SK-N-SH (cell line): ENCODE data around the gene PCYT2. TPM values are rescaled to one million over a fixed set of nuclear protein-coding genes. Genes with fewer than 3 reads are reported as not detected.

Source experiments
- CTCF ChIA-PET: fragments of 300-600, 350-600 bp; formaldehyde crosslinking; extraction: SDS; loops from one replicate; lab custom pipeline; 2021; lab: Yijun Ruan, JAX
- POLR2A ChIA-PET: fragments of 350-600 bp; sonication (Branson Sonifier 250); formaldehyde crosslinking; extraction: SDS; loops from one replicate; lab custom pipeline; 2020; ENCODE audit warnings: antibody characterized with exemption, inconsistent platforms; lab: Yijun Ruan, JAX
- DNase-seq: peaks from one replicate; pipeline ENCODE4 v3.0.0; 2012
- H2AFZ ChIP-seq: fragments of 200-600 bp; sonication (generic); 2 replicates; pipeline ENCODE4 v1.8.1; 2016; ENCODE audit warnings: antibody characterized with exemption, mild to moderate bottlenecking, low read depth
- H3F3A ChIP-seq: fragments of 200-600 bp; sonication (generic); replicated peaks from 2 replicates; pipeline ENCODE3; 2016; ENCODE audit warnings: antibody characterized with exemption, mild to moderate bottlenecking; ENCODE audit not compliant: insufficient read depth
- H3K27ac ChIP-seq, 2 experiments: fragments of 200-500 bp in 1 of 2; fragments of 200-600 bp in 1 of 2; sonication (Bioruptor generic) in 1 of 2; sonication (generic), shearing (Covaris generic) in 1 of 2; 2 replicates each; pipeline versions ENCODE4 v1.5.1 to v1.6.1; 2014 to 2016; ENCODE audit warnings: low read depth in 2 of 2, inconsistent platforms in 1 of 2, low read length in 1 of 2, mild to moderate bottlenecking in 1 of 2, mixed read lengths in 1 of 2
- H3K27me3 ChIP-seq: fragments of 200-600 bp; sonication (generic), shearing (Covaris generic); 2 replicates; pipeline ENCODE4 v1.6.1; 2016; ENCODE audit warnings: mixed run types; ENCODE audit not compliant: insufficient read depth
- H3K36me3 ChIP-seq, 2 experiments: fragments of 200-500 bp in 1 of 2; fragments of 200-600 bp in 1 of 2; sonication (Bioruptor generic) in 1 of 2; sonication (generic) in 1 of 2; replicated peaks in 1 of 2; 2 replicates each; pipeline versions ENCODE3 to v1.5.1; 2014 to 2016; ENCODE audit warnings: low read length in 1 of 2, mild to moderate bottlenecking in 1 of 2; ENCODE audit not compliant: insufficient read depth in 2 of 2, control insufficient read depth in 1 of 2
- H3K4me1 ChIP-seq, 2 experiments: fragments of 200-500 bp in 1 of 2; fragments of 200-600 bp in 1 of 2; sonication (Bioruptor generic) in 1 of 2; sonication (generic), shearing (Covaris generic) in 1 of 2; 2 replicates each; pipeline versions ENCODE4 v1.5.1 to v1.6.1; 2014 to 2016; ENCODE audit warnings: low read depth in 1 of 2, low read length in 1 of 2, mixed run types in 1 of 2; ENCODE audit not compliant: insufficient read depth in 2 of 2, control insufficient read depth in 1 of 2
- H3K4me2 ChIP-seq: fragments of 200-600 bp; sonication (generic), shearing (Covaris generic); 2 replicates; pipeline ENCODE4 v1.6.1; 2017; ENCODE audit warnings: mixed run types
- H3K4me3 ChIP-seq, 2 experiments: fragments of 200-500 bp in 1 of 2; fragments of 200-600 bp in 1 of 2; sonication (Bioruptor generic) in 1 of 2; sonication (generic), shearing (Covaris generic) in 1 of 2; 2 replicates each; pipeline versions ENCODE4 v1.5.1 to v1.8.1; 2014 to 2016; ENCODE audit warnings: low read depth in 2 of 2, inconsistent platforms in 1 of 2, low read length in 1 of 2, mild to moderate bottlenecking in 1 of 2, mixed read lengths in 1 of 2, moderate library complexity in 1 of 2
- H3K79me2 ChIP-seq: fragments of 200-600 bp; sonication (generic); 2 replicates; pipeline ENCODE4 v1.8.1; 2017; ENCODE audit warnings: mild to moderate bottlenecking; ENCODE audit not compliant: insufficient read depth
- H3K9ac ChIP-seq: fragments of 200-600 bp; sonication (generic); 2 replicates; pipeline ENCODE4 v1.6.1; 2017; ENCODE audit warnings: mixed run types
- H3K9me2 ChIP-seq: fragments of 200-600 bp; sonication (generic); 2 replicates; pipeline ENCODE4 v1.6.1; 2017; ENCODE audit warnings: mixed run types
- H3K9me3 ChIP-seq: fragments of 200-600 bp; sonication (generic); 2 replicates; pipeline ENCODE4 v1.6.1; 2017; ENCODE audit warnings: mixed run types, mild to moderate bottlenecking, moderate library complexity
- H4K20me1 ChIP-seq: fragments of 200-600 bp; sonication (generic); 2 replicates; pipeline ENCODE4 v1.6.1; 2017; ENCODE audit warnings: mild to moderate bottlenecking, mixed run types; ENCODE audit not compliant: insufficient read depth
- CHD2 ChIP-seq: fragments of 150-350 bp; IDR thresholded peaks from 2 replicates; pipeline ENCODE4 v1.6.1; 2018; ENCODE audit warnings: low read length; ENCODE audit not compliant: partially characterized antibody
- ELF1 ChIP-seq: IDR thresholded peaks from 2 replicates; pipeline ENCODE4 v1.4.0; 2012
- EZH2phosphoT487 ChIP-seq: fragments of 200-600 bp; sonication (generic); IDR thresholded peaks from 2 replicates; pipeline ENCODE4 v1.6.1; 2017; ENCODE audit warnings: low read depth, mixed run types, mild to moderate bottlenecking, antibody characterized with exemption, moderate library complexity, borderline replicate concordance
- FOSL2 ChIP-seq: IDR thresholded peaks from 2 replicates; pipeline ENCODE4 v1.4.0; 2012; ENCODE audit warnings: low read depth, mild to moderate bottlenecking, moderate library complexity, borderline replicate concordance
- FOXJ3 ChIP-seq: sonication (generic); formaldehyde crosslinking; IDR thresholded peaks from 2 replicates; pipeline ENCODE4 v1.5.1; 2020; ENCODE audit warnings: mild to moderate bottlenecking, missing genetic modification reagents
- FOXM1 ChIP-seq: IDR thresholded peaks from 2 replicates; pipeline ENCODE4 v1.4.0; 2012; ENCODE audit warnings: low read depth, mild to moderate bottlenecking
- GABPA ChIP-seq: IDR thresholded peaks from 2 replicates; pipeline ENCODE4 v1.4.0; 2012; ENCODE audit warnings: low read depth, mild to moderate bottlenecking
- GATA2 ChIP-seq: sonication (generic); formaldehyde crosslinking; IDR thresholded peaks from 2 replicates; pipeline ENCODE4 v1.5.0; 2020; ENCODE audit warnings: mild to moderate bottlenecking, missing genetic modification reagents
- MEF2A ChIP-seq: IDR thresholded peaks from 2 replicates; pipeline ENCODE4 v1.4.0; 2012; ENCODE audit warnings: low read depth, borderline replicate concordance
- MXI1 ChIP-seq: IDR thresholded peaks from 2 replicates; pipeline ENCODE4 v1.6.1; 2012; ENCODE audit warnings: mild to moderate bottlenecking, low read depth, low read length, improper control_type of control experiment
- NFIC ChIP-seq: IDR thresholded peaks from 2 replicates; pipeline ENCODE4 v1.4.0; 2012; ENCODE audit warnings: borderline replicate concordance
- NRF1 ChIP-seq: IDR thresholded peaks from 2 replicates; pipeline ENCODE4 v1.6.1; 2012; ENCODE audit warnings: low read depth, mild to moderate bottlenecking, low read length
- SMC3 ChIP-seq: IDR thresholded peaks from 2 replicates; pipeline ENCODE4 v1.6.1; 2012; ENCODE audit warnings: low read depth, low read length, improper control_type of control experiment
- TAF1 ChIP-seq: IDR thresholded peaks from 2 replicates; pipeline ENCODE4 v1.6.1; 2012; ENCODE audit warnings: low read depth, mild to moderate bottlenecking, low read length, moderate library complexity, borderline replicate concordance
- TEAD4 ChIP-seq: IDR thresholded peaks from 2 replicates; pipeline ENCODE4 v1.4.0; 2012; ENCODE audit warnings: mild to moderate bottlenecking, borderline replicate concordance; ENCODE audit not compliant: insufficient read depth
- USF1 ChIP-seq: IDR thresholded peaks from 2 replicates; pipeline ENCODE4 v1.4.0; 2012; ENCODE audit warnings: low read depth, borderline replicate concordance
- YY1 ChIP-seq: IDR thresholded peaks from 2 replicates; pipeline ENCODE4 v1.4.0; 2012; ENCODE audit warnings: low read depth, mild to moderate bottlenecking
- WGBS: methylation state at CpG from one replicate; pipeline ENCODE4 v1.1.6; 2017; ENCODE audit warnings: low lambda C conversion rate; 5-methylcytosine and 5-hydroxymethylcytosine counted together
- polyA plus RNA-seq, 3 experiments: library from polyadenylated mRNA; depleted of rRNA; stranded (reverse); fragments of >200 nt; gene quantifications; 2 replicates each; pipeline ENCODE4 v1.2.3, GENCODE V29; 2012
- TF ChIP-seq, protein P1 (sequence below): fragments of 150-350 bp; IDR thresholded peaks from 2 replicates; pipeline ENCODE4 v1.6.1; 2016; ENCODE audit warnings: mild to moderate bottlenecking, low read depth, low read length
- TF ChIP-seq, protein P2 (sequence below): IDR thresholded peaks from 2 replicates; pipeline ENCODE4 v1.4.0; 2012; ENCODE audit warnings: low read depth, borderline replicate concordance
- TF ChIP-seq, protein P3 (sequence below): IDR thresholded peaks from 2 replicates; pipeline ENCODE4 v1.4.0; 2012; ENCODE audit warnings: low read depth
- TF ChIP-seq, protein P4 (sequence below): IDR thresholded peaks from 2 replicates; pipeline ENCODE4 v1.6.1; 2012; ENCODE audit warnings: mild to moderate bottlenecking, low read depth, low read length, moderate library complexity

The PCYT2 gene
- polyA plus RNA-seq, 1 of the 3 experiments (the other 2 are of a cell fraction), result 46.2 TPM

DNA sequence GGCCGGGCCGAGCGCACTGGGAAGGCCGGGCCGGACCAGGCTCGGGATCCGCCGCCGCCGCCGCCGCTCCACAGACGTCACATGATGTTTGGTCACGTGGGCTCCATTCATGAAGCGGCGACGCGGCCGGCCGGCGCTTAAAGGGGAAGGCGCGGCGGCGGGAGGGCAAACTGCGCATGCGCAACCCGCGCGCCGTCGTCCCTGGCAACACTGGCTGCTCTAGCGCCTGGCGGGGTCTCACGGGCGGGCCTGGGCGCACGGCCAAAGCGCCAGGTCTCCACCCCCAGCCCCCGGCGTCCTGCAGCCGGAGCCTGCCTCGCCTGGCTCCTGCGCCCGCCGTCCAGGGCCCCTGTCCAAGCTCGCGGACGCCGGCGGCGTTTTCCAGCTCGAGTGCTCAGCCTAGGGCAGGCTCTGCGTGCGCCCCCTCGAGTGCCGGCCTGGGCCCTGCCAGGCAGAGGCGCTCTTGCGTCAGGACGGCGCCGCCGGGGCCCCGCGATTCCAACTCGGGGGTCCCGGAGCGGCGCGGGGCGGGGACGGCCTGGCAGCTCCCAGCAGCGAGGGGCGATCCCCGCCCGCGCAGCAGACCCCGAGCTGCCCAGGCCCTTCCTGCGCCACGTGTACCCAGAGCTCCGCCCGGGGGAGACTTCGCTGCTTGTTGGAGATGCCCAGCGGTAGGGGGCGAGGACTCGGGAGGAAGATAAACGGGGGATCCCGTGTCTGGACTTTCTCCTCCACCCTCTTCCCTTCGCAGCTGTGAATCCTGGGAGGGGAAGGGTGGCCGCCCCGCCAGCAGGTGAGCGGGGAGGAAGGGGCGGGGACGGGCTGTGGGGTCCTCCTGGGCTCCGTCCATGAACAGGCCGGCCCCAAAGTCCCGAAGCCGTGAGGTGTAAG is 16.7 kb upstream of the PCYT2 start, which contains the start of gene MAFG:
Gene MAFG, minus strand, starts transcription at position 83 of the 891 bp plus-strand sequence. CDS start 4,550 bp downstream, outside the sequence.
- DNase-seq, result peak; percentile 100
- Histone ChIP-seq H3K9ac (peak within 1 kb of the TSS; percentile 91), H3F3A (peaks cover 17% of the 10 kb centered on the region), H4K20me1 (peaks cover 38% of the 10 kb centered on the region), H3K4me2 (peak within 1 kb of the TSS; percentile 100), H3K27ac (peak within 1 kb of the TSS; percentile 72 to 85), H3K9me3 (no peaks in the 10 kb centered on the region), H3K4me1 (peaks cover 20 to 31% of the 10 kb centered on the region in 2 experiments; a peak in 2 of 4 replicates), H3K36me3 (peaks cover 0 to 2% of the 10 kb centered on the region in 2 experiments), H3K4me3 (peak within 1 kb of the TSS; percentile 92), H2AFZ (peak within 1 kb of the TSS; percentile 82), H3K27me3 (no peaks in the 10 kb centered on the region), H3K9me2 (no peaks in the 10 kb centered on the region), H3K79me2 (peaks cover 43% of the 10 kb centered on the region)
- WGBS, result under 1% methylated on average over 43 of the region's 98 CpGs
- POLR2A ChIA-PET, result interaction anchor here (1.0 to 5.0 kb wide), 9 partner anchors 10 to 110 kb away, joined by 3 to 34 read pairs (median 4); partner anchors contain the start of genes ALYREF, ANAPC11, ARHGDIA and CENPX
- CTCF ChIA-PET, result interaction anchor here (0.7 to 11.7 kb wide), 26 partner anchors 9 to 1653 kb away, joined by 3 to 107 read pairs (median 4); partner anchors contain the start of genes ALYREF, ANAPC11, ARHGDIA and ASPSCR1
- TF ChIP-seq CHD2 (peak; percentile 33), NFIC (peak; percentile 67; the same call in 1 of the 2 replicates), GATA2 (no peak), TEAD4 (no peak), FOSL2 (no peak), MXI1 (peak; percentile 78), EZH2phosphoT487 (no peak), GABPA (peak; percentile 7; the same call in 1 of the 2 replicates), NRF1 (peak; percentile 90), SMC3 (no peak), ELF1 (no peak), FOXJ3 (CRISPR knock-in tag) (no peak), USF1 (peak; percentile 98), MEF2A (no peak), YY1 (no peak), FOXM1 (no peak), TAF1 (no peak)
- TF ChIP-seq, protein P1, sequence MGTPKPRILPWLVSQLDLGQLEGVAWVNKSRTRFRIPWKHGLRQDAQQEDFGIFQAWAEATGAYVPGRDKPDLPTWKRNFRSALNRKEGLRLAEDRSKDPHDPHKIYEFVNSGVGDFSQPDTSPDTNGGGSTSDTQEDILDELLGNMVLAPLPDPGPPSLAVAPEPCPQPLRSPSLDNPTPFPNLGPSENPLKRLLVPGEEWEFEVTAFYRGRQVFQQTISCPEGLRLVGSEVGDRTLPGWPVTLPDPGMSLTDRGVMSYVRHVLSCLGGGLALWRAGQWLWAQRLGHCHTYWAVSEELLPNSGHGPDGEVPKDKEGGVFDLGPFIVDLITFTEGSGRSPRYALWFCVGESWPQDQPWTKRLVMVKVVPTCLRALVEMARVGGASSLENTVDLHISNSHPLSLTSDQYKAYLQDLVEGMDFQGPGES, result no peak
- TF ChIP-seq, protein P2, sequence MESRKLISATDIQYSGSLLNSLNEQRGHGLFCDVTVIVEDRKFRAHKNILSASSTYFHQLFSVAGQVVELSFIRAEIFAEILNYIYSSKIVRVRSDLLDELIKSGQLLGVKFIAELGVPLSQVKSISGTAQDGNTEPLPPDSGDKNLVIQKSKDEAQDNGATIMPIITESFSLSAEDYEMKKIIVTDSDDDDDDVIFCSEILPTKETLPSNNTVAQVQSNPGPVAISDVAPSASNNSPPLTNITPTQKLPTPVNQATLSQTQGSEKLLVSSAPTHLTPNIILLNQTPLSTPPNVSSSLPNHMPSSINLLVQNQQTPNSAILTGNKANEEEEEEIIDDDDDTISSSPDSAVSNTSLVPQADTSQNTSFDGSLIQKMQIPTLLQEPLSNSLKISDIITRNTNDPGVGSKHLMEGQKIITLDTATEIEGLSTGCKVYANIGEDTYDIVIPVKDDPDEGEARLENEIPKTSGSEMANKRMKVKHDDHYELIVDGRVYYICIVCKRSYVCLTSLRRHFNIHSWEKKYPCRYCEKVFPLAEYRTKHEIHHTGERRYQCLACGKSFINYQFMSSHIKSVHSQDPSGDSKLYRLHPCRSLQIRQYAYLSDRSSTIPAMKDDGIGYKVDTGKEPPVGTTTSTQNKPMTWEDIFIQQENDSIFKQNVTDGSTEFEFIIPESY, result no peak
- TF ChIP-seq, protein P3, sequence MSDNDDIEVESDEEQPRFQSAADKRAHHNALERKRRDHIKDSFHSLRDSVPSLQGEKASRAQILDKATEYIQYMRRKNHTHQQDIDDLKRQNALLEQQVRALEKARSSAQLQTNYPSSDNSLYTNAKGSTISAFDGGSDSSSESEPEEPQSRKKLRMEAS, result peak; percentile 89
- TF ChIP-seq, protein P4, sequence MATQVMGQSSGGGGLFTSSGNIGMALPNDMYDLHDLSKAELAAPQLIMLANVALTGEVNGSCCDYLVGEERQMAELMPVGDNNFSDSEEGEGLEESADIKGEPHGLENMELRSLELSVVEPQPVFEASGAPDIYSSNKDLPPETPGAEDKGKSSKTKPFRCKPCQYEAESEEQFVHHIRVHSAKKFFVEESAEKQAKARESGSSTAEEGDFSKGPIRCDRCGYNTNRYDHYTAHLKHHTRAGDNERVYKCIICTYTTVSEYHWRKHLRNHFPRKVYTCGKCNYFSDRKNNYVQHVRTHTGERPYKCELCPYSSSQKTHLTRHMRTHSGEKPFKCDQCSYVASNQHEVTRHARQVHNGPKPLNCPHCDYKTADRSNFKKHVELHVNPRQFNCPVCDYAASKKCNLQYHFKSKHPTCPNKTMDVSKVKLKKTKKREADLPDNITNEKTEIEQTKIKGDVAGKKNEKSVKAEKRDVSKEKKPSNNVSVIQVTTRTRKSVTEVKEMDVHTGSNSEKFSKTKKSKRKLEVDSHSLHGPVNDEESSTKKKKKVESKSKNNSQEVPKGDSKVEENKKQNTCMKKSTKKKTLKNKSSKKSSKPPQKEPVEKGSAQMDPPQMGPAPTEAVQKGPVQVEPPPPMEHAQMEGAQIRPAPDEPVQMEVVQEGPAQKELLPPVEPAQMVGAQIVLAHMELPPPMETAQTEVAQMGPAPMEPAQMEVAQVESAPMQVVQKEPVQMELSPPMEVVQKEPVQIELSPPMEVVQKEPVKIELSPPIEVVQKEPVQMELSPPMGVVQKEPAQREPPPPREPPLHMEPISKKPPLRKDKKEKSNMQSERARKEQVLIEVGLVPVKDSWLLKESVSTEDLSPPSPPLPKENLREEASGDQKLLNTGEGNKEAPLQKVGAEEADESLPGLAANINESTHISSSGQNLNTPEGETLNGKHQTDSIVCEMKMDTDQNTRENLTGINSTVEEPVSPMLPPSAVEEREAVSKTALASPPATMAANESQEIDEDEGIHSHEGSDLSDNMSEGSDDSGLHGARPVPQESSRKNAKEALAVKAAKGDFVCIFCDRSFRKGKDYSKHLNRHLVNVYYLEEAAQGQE, result 0 out of 2 replicates have a peak, but pooled peaks have one; percentile 5
